ENCODE measurements around the gene USP16. TPM values are rescaled to one million over a fixed set of nuclear protein-coding genes. Genes with fewer than 3 reads are reported as not detected.
"Not testable (repeated sequence)": the region's sequence is repeated elsewhere in the genome, so short reads cannot be mapped to it uniquely, and the experiment has no call there.

Gene USP16
- total RNA-seq: 10 to 100 TPM; 23.2 to 28.1 TPM

- peak; percentile 98 for DNase-seq (ENCODE audit: low spot score)
- TF ChIP-seq CTCF (IDR thresholded peaks at IDR 0.05): peak in 1 of 2 donors; percentile 12
These were observed at the start of gene USP16 for GRCh38 chr21:29024474-29025327. Gene USP16 (plus strand): TSS chr21:29024668. CDS start chr21:29027914, 3,246 bp downstream.

DNA sequence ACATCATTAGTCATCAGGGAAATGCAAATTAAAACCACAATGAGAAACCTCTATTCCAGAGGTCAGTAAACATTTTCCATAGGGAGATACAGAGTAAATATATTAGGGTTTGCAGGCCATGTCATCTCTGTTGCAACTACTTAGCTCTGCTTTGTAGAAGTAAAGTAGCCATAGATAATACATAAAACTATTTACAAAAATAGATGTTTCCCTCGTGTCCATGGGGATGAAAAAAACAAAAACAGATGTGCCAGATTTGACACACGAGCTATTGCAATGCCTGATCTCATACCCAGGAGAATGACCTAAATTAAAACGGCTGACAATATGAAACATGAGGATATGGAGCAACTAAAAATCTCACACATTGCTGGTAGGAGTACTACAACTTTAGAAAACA lies 49.1 kb upstream of the USP16 start:
- Histone ChIP-seq H3K4me1 (peaks cover 0 to 5% of the 10 kb centered on the region in 2 donors), H3K27ac (no peak overlapping the region), H3K27me3 (no peaks in the 10 kb centered on the region), H3K4me3 (no peak overlapping the region), H3K36me3 (peaks cover 40% of the 10 kb centered on the region), H3K9me3 (no peaks in the 10 kb centered on the region)
- no peak for DNase-seq (ENCODE audit: low spot score)
- no peak for TF ChIP-seq CTCF (IDR thresholded peaks at IDR 0.05)

More at GRCh38 chr21:29024474-29025327, at the start of gene USP16:
- Histone ChIP-seq H3K27ac (peak within 1 kb of the TSS; percentile 97), H3K9me3 (no peaks in the 10 kb centered on the region), H3K4me3 (peak within 1 kb of the TSS; percentile 67 to 87), H3K36me3 (peaks cover 10% of the 10 kb centered on the region), H3K27me3 (no peaks in the 10 kb centered on the region), H3K4me1 (peaks cover 0 to 23% of the 10 kb centered on the region in 2 donors)

DNA sequence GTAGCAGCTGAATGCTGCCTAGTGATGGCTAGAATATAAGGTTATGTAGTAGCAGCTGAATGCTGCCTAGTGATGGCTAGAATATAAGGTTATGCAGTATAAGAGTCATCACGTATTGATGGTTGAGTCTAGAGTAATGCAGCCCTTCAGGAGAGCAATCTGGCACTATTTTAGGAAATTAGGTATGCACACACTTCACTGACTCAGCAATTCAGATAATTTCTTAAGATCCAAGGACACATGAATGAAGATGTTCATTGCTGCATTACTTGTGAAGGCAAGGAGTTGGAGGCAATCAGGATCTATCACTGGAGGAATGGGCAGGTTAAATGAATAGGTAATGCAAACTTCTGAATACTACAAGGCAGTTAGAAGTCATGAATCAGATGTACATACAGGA lies 45.4 kb upstream of the USP16 start:
- Histone ChIP-seq H3K27ac (no peak overlapping the region), H3K4me3 (no peak overlapping the region), H3K9me3 (no peaks in the 10 kb centered on the region), H3K27me3 (no peaks in the 10 kb centered on the region), H3K36me3 (peaks cover 62% of the 10 kb centered on the region), H3K4me1 (peaks cover 0 to 5% of the 10 kb centered on the region in 2 donors)
- no peak for DNase-seq (ENCODE audit: low spot score)
- no peak for TF ChIP-seq CTCF (IDR thresholded peaks at IDR 0.05)

- no peaks in the 10 kb centered on the region for H3K27me3 ChIP-seq
- no peak overlapping the region for H3K4me3 ChIP-seq
- H3K9me3 ChIP-seq: no peaks in the 10 kb centered on the region
- no peak for DNase-seq (ENCODE audit: low spot score)
- H3K36me3 ChIP-seq: peaks cover 76% of the 10 kb centered on the region
- peaks cover 0 to 9% of the 10 kb centered on the region in 2 donors for H3K4me1 ChIP-seq
- TF ChIP-seq CTCF (IDR thresholded peaks at IDR 0.05): no peak
- H3K27ac ChIP-seq: no peak overlapping the region
These were observed 41.8 kb upstream of the USP16 start for GRCh38 chr21:28982637-28983036.

DNA sequence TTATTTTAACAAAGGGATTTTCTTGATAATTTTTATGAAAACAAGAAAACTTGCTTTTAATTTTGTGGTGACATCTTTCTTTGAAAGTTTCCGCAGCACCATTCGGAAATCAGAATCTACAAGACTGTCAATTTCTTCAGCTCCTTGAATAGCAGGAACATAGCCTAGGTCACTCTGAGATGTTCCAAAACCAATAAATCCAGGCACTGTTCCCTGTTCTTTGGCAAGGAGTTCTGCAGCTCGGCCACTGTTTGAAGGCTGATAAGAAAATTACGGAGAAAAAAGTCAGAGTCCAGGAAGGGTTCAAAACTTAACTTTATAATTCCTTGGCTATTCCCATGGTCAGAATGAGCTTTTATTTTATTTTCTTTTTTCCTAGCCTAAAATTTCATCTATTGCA lies 37.8 kb upstream of the USP16 start:
- Histone ChIP-seq H3K9me3 (no peaks in the 10 kb centered on the region), H3K27ac (no peak overlapping the region), H3K4me1 (peaks cover 0 to 26% of the 10 kb centered on the region in 2 donors), H3K36me3 (peaks cover 45% of the 10 kb centered on the region), H3K4me3 (no peak overlapping the region), H3K27me3 (no peaks in the 10 kb centered on the region)
- no peak for TF ChIP-seq CTCF (IDR thresholded peaks at IDR 0.05)
- DNase-seq (ENCODE audit: low spot score): no peak

GRCh38 chr21:28988146-28988545 lies 36.3 kb upstream of the USP16 start:
- not testable (repeated sequence) for DNase-seq (ENCODE audit: low spot score); H3K4me3 ChIP-seq; H3K27me3 ChIP-seq; H3K27ac ChIP-seq; H3K9me3 ChIP-seq
- peaks cover 30% of the 10 kb centered on the region for H3K36me3 ChIP-seq
- peaks cover 0 to 34% of the 10 kb centered on the region in 2 donors for H3K4me1 ChIP-seq
